Osteocyte (in vitro differentiated cells): Measurements from ENCODE around the gene OSBP2. TPM values are rescaled to one million over a fixed set of nuclear protein-coding genes. Genes with fewer than 3 reads are reported as not detected.

Source experiments
- DNase-seq: peaks from one replicate; pipeline ENCODE4 v3.0.0; 2021; ENCODE audit warnings: mixed read lengths; ENCODE audit not compliant: unreplicated experiment; ENCODE audit errors: extremely low spot score
- H3K27ac Mint-ChIP-seq: one replicate; pipeline ENCODE4 v1.8.0; 2021; ENCODE audit warnings: mild to moderate bottlenecking, mixed read lengths; ENCODE audit not compliant: unreplicated experiment
- H3K27me3 Mint-ChIP-seq: one replicate; pipeline ENCODE4 v1.8.0; 2021; ENCODE audit warnings: mixed read lengths; ENCODE audit not compliant: unreplicated experiment
- H3K36me3 Mint-ChIP-seq: one replicate; pipeline ENCODE4 v1.8.0; 2021; ENCODE audit warnings: mixed read lengths; ENCODE audit not compliant: unreplicated experiment
- H3K4me1 Mint-ChIP-seq: one replicate; pipeline ENCODE4 v1.8.0; 2021; ENCODE audit warnings: mixed read lengths; ENCODE audit not compliant: unreplicated experiment
- H3K4me3 Mint-ChIP-seq: one replicate; pipeline ENCODE4 v1.8.0; 2021; ENCODE audit warnings: mild to moderate bottlenecking, moderate library complexity, mixed read lengths; ENCODE audit not compliant: unreplicated experiment
- H3K9me3 Mint-ChIP-seq: one replicate; pipeline ENCODE4 v1.8.0; 2021; ENCODE audit warnings: mixed read lengths; ENCODE audit not compliant: unreplicated experiment
- total RNA-seq: library from RNA; stranded (reverse); gene quantifications from 2 replicates; pipeline ENCODE4 v1.2.1, GENCODE V29; 2021
- TF ChIP-seq, protein P1 (sequence below): fragments of 200-600 bp; sonication (generic); IDR thresholded peaks from 2 replicates; pipeline ENCODE4 v1.5.0; 2021; ENCODE audit warnings: antibody characterized with exemption, mild to moderate bottlenecking, moderate library complexity

OSBP2 gene
- total RNA-seq, 1 donor from 2014 or later = 3.8 TPM

DNA sequence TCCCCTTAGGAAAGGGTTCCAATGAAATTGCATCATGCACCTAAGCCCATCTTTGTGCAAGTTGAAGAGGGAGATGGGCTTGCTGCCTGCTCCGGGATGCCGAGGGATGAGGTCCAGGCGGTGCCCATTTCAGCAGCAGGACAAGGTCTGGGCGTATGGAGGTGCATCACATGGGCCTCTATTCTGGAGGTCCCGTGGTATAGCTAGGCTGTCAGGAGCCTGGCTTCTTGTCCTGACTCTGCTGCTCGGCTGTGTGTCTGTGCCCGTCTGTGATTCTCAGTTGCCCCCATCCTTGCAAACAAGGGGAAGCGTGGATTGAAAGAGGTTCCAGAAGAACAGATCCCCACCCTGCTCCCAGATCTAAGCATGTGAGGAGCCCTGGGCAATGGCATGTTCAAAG lies 130.0 kb downstream of the OSBP2 start:
- Mint-ChIP-seq H3K9me3 (no peaks in the 10 kb centered on the region), H3K36me3 (peaks cover 2% of the 10 kb centered on the region), H3K4me1 (peaks cover 8% of the 10 kb centered on the region), H3K4me3 (no peak overlapping the region), H3K27me3 (peaks cover 31% of the 10 kb centered on the region), H3K27ac (no peak overlapping the region)
- DNase-seq = peak; percentile 66
- TF ChIP-seq, protein P1, sequence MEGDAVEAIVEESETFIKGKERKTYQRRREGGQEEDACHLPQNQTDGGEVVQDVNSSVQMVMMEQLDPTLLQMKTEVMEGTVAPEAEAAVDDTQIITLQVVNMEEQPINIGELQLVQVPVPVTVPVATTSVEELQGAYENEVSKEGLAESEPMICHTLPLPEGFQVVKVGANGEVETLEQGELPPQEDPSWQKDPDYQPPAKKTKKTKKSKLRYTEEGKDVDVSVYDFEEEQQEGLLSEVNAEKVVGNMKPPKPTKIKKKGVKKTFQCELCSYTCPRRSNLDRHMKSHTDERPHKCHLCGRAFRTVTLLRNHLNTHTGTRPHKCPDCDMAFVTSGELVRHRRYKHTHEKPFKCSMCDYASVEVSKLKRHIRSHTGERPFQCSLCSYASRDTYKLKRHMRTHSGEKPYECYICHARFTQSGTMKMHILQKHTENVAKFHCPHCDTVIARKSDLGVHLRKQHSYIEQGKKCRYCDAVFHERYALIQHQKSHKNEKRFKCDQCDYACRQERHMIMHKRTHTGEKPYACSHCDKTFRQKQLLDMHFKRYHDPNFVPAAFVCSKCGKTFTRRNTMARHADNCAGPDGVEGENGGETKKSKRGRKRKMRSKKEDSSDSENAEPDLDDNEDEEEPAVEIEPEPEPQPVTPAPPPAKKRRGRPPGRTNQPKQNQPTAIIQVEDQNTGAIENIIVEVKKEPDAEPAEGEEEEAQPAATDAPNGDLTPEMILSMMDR = no peak

DNA sequence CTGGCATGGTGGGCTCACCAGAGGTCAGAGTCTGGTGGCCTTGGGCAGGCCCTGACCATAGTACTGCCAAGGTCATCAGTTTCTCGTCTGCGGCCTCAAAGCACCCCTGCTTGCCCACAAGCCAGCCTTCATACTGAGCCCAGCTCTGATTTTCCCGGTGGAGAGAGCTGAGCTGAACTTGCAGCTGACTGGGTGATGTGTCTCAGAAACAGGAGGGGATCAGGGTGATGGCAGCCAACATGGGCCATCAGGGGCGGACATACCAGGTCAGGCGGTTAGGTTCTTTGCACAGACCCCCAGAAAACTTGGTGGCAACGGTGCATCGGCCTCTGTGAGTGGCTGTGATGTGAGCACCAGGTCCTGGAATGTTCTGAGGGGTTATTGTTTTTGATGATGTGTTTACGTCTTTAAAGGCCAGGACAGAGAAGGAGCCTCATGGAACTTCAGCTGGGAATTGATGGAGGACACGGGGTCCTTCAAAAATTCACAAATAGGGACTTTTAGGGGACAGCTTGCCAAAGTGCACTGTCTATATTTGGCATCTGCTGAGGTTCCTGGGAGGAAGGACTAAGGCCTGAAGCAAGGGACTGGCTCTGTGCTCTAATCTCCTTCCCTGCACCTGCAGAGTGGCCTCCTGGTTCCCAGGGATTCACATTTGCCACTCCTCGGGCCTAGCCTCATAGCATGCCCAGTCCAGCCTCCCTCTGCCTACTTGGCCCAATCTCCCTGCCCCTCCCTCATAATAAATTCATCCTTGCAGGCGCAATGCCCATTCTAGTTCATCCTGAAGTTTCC lies 131.2 kb downstream of the OSBP2 start:
- Mint-ChIP-seq H3K27me3 (peaks cover 25% of the 10 kb centered on the region), H3K4me3 (no peak overlapping the region), H3K27ac (no peak overlapping the region), H3K4me1 (peaks cover 20% of the 10 kb centered on the region), H3K36me3 (peaks cover under 1% of the 10 kb centered on the region), H3K9me3 (no peaks in the 10 kb centered on the region)
- TF ChIP-seq, protein P1 = no peak
- DNase-seq = no peak

DNA sequence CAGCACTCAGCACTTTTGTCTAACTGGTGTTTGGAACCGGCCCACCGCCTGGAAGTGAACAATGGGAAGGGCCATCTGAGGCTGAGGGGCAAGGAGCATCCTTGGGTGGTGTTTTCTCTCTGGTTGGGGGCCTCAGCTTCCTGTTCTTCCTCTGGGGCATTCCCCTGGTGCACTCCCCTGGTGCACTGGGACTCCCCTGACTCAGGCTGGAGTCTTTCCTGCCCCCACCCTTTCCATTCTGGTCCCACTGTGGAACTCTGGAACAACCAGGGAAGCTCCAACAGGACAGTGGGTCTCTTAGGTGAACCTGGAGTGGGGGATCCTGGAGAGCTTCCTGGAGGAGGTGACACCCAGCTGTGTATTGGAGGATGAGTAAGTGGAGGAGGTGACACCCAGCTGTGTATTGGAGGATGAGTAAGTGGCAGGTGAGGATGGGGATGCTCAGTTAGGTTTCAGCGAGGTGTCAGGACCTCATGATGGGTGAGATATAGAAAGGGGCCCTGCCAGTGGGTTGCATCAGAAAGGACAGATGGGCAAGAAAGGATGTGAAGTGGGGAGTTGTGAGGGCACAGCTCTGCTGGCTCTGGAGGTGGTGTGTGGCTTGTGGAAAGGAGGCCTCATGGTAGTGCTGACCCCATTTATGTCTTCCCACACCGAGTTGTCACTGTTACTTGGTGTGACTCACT lies 132.1 kb downstream of the OSBP2 start:
- H3K27me3 Mint-ChIP-seq = peaks cover 16% of the 10 kb centered on the region
- no peak for DNase-seq
- peaks cover 25% of the 10 kb centered on the region for H3K4me1 Mint-ChIP-seq
- H3K9me3 Mint-ChIP-seq = no peaks in the 10 kb centered on the region
- no peak overlapping the region for H3K4me3 Mint-ChIP-seq
- TF ChIP-seq, protein P1 = no peak
- no peaks in the 10 kb centered on the region for H3K36me3 Mint-ChIP-seq
- H3K27ac Mint-ChIP-seq = no peak overlapping the region

DNA sequence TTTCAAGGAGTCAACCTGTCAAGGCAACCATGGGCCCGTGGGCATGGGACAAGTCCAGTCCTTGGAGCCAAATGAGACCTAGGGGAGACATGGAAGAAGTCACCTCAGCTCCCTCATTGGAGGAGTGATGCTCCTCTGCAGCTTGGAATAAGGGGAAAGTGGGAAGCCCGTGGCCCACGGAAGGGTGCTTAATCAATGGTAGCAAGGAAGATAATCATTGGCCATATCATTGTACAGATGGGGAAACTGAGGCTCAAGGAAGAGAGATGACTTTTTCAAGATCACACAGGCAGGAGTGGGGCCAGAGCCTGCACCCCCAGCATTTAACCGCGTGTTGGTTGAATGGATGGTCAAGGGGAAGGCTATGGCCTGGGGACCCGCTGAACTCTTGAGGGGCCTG lies 133.0 kb downstream of the OSBP2 start:
- Mint-ChIP-seq H3K4me3 (no peak overlapping the region), H3K9me3 (no peaks in the 10 kb centered on the region), H3K27ac (no peak overlapping the region), H3K36me3 (no peaks in the 10 kb centered on the region), H3K4me1 (peaks cover 33% of the 10 kb centered on the region), H3K27me3 (peaks cover 15% of the 10 kb centered on the region)
- no peak for DNase-seq
- TF ChIP-seq, protein P1 = no peak
